Measurements from ENCODE around the gene PTPRT.

GRCh38 chr20:43022568-43022967 is 167.1 kb downstream of the PTPRT start:
- TF ChIP-seq FOXP2 (optimal IDR thresholded peaks at IDR 0.05; ENCODE audit: control extremely low read depth, extremely low read length, insufficient read depth) = no peak
- no peak for TF ChIP-seq EZH2 (IDR thresholded peaks at IDR 0.05)
- no peak for TF ChIP-seq POLR2AphosphoS5 (IDR thresholded peaks at IDR 0.05; ENCODE audit: borderline replicate concordance, low read depth, low read length)
